Measurements from ENCODE around the gene SLC9A9.

Gene SLC9A9

GRCh38 chr3:143824735-143825385 lies 23.4 kb downstream of the SLC9A9 start:
- TF ChIP-seq SNAI2 (CRISPR knock-in tag; IDR thresholded peaks at IDR 0.05) = no peak
- no peak for TF ChIP-seq PPARA (CRISPR knock-in tag; IDR thresholded peaks at IDR 0.05; ENCODE audit: borderline replicate concordance)
- no peak for TF ChIP-seq ZC3H10 (CRISPR knock-in tag; IDR thresholded peaks at IDR 0.05)
- no peak for TF ChIP-seq ESRRG (CRISPR knock-in tag; IDR thresholded peaks at IDR 0.05)
- TF ChIP-seq, protein P1, sequence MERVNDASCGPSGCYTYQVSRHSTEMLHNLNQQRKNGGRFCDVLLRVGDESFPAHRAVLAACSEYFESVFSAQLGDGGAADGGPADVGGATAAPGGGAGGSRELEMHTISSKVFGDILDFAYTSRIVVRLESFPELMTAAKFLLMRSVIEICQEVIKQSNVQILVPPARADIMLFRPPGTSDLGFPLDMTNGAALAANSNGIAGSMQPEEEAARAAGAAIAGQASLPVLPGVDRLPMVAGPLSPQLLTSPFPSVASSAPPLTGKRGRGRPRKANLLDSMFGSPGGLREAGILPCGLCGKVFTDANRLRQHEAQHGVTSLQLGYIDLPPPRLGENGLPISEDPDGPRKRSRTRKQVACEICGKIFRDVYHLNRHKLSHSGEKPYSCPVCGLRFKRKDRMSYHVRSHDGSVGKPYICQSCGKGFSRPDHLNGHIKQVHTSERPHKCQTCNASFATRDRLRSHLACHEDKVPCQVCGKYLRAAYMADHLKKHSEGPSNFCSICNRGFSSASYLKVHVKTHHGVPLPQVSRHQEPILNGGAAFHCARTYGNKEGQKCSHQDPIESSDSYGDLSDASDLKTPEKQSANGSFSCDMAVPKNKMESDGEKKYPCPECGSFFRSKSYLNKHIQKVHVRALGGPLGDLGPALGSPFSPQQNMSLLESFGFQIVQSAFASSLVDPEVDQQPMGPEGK (CRISPR knock-in tag; IDR thresholded peaks at IDR 0.05; ENCODE audit: borderline replicate concordance) = no peak
- TF ChIP-seq GLIS3 (CRISPR knock-in tag; IDR thresholded peaks at IDR 0.05) = no peak
- TF ChIP-seq ARNTL (CRISPR knock-in tag; IDR thresholded peaks at IDR 0.05; ENCODE audit: borderline replicate concordance, low read depth) = no peak
- no peak for TF ChIP-seq RARB (CRISPR knock-in tag; IDR thresholded peaks at IDR 0.05)
- TF ChIP-seq ISL1 (CRISPR knock-in tag; IDR thresholded peaks at IDR 0.05) = no peak
- TF ChIP-seq, protein P2, sequence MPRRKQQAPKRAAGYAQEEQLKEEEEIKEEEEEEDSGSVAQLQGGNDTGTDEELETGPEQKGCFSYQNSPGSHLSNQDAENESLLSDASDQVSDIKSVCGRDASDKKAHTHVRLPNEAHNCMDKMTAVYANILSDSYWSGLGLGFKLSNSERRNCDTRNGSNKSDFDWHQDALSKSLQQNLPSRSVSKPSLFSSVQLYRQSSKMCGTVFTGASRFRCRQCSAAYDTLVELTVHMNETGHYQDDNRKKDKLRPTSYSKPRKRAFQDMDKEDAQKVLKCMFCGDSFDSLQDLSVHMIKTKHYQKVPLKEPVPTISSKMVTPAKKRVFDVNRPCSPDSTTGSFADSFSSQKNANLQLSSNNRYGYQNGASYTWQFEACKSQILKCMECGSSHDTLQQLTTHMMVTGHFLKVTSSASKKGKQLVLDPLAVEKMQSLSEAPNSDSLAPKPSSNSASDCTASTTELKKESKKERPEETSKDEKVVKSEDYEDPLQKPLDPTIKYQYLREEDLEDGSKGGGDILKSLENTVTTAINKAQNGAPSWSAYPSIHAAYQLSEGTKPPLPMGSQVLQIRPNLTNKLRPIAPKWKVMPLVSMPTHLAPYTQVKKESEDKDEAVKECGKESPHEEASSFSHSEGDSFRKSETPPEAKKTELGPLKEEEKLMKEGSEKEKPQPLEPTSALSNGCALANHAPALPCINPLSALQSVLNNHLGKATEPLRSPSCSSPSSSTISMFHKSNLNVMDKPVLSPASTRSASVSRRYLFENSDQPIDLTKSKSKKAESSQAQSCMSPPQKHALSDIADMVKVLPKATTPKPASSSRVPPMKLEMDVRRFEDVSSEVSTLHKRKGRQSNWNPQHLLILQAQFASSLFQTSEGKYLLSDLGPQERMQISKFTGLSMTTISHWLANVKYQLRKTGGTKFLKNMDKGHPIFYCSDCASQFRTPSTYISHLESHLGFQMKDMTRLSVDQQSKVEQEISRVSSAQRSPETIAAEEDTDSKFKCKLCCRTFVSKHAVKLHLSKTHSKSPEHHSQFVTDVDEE (CRISPR knock-in tag; IDR thresholded peaks at IDR 0.05) = no peak
- TF ChIP-seq ZFP3 (CRISPR knock-in tag; IDR thresholded peaks at IDR 0.05) = no peak
- TF ChIP-seq, protein P3, sequence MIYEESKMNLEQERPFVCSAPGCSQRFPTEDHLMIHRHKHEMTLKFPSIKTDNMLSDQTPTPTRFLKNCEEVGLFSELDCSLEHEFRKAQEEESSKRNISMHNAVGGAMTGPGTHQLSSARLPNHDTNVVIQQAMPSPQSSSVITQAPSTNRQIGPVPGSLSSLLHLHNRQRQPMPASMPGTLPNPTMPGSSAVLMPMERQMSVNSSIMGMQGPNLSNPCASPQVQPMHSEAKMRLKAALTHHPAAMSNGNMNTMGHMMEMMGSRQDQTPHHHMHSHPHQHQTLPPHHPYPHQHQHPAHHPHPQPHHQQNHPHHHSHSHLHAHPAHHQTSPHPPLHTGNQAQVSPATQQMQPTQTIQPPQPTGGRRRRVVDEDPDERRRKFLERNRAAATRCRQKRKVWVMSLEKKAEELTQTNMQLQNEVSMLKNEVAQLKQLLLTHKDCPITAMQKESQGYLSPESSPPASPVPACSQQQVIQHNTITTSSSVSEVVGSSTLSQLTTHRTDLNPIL (CRISPR knock-in tag; IDR thresholded peaks at IDR 0.05; ENCODE audit: low read depth) = no peak
- no peak for TF ChIP-seq ZNF565 (CRISPR knock-in tag; conservative IDR thresholded peaks at IDR 0.05; ENCODE audit: low read depth)
- no peak for ATAC-seq

GRCh38 chr3:143822798-143823197 lies 25.5 kb downstream of the SLC9A9 start:
- no peak for ATAC-seq
- TF ChIP-seq, protein P3 (CRISPR knock-in tag; IDR thresholded peaks at IDR 0.05; ENCODE audit: low read depth) = no peak
- TF ChIP-seq TOX (CRISPR knock-in tag; IDR thresholded peaks at IDR 0.05; ENCODE audit: borderline replicate concordance) (no peak), TCF4 (CRISPR knock-in tag; IDR thresholded peaks at IDR 0.05; ENCODE audit: borderline replicate concordance) (no peak), CSRNP3 (CRISPR knock-in tag; IDR thresholded peaks at IDR 0.05) (no peak), ISL1 (CRISPR knock-in tag; IDR thresholded peaks at IDR 0.05) (no peak), CSDC2 (CRISPR knock-in tag; IDR thresholded peaks at IDR 0.05) (no peak), ARNTL (CRISPR knock-in tag; IDR thresholded peaks at IDR 0.05; ENCODE audit: borderline replicate concordance, low read depth) (no peak), POU6F1 (CRISPR knock-in tag; IDR thresholded peaks at IDR 0.05; ENCODE audit: borderline replicate concordance, low read depth) (no peak), ZFP3 (CRISPR knock-in tag; IDR thresholded peaks at IDR 0.05) (no peak), ESRRG (CRISPR knock-in tag; IDR thresholded peaks at IDR 0.05) (no peak), ZNF565 (CRISPR knock-in tag; conservative IDR thresholded peaks at IDR 0.05; ENCODE audit: low read depth) (no peak), ZFP30 (CRISPR knock-in tag; IDR thresholded peaks at IDR 0.05) (no peak), GLIS3 (CRISPR knock-in tag; IDR thresholded peaks at IDR 0.05) (no peak)
- TF ChIP-seq, protein P1 (CRISPR knock-in tag; IDR thresholded peaks at IDR 0.05; ENCODE audit: borderline replicate concordance) = no peak
- TF ChIP-seq, protein P2 (CRISPR knock-in tag; IDR thresholded peaks at IDR 0.05) = no peak
